CD4-positive, alpha-beta T cell treated with Interleukin-12 subunit alpha and Interleukin-12 subunit beta, for 1 hour (primary cell): ENCODE measurements around the gene CCDC43.
"Not testable (repeated sequence)": the region's sequence is repeated elsewhere in the genome, so short reads cannot be mapped to it uniquely, and the experiment has no call there.

Experiments
- DNase-seq: peaks from one replicate; pipeline ENCODE4 v3.0.0-alpha.2; 2020

CCDC43 gene

GRCh38 chr17:44689477-44690217 lies at the start of gene CCDC43:
CCDC43 (minus strand) TSS chr17:44689776; CDS start chr17:44689753, 23 bp downstream.
- peak; percentile 92 for DNase-seq

- DNase-seq: no peak
These were observed 48.8 kb upstream of the CCDC43 start for GRCh38 chr17:44738214-44738906.

GRCh38 chr17:44736551-44737240 lies 47.1 kb upstream of the CCDC43 start:
- no peak for DNase-seq

GRCh38 chr17:44734272-44734671 lies 44.7 kb upstream of the CCDC43 start:
- no peak for DNase-seq

- no peak for DNase-seq
These were observed 44.2 kb upstream of the CCDC43 start for GRCh38 chr17:44733753-44734152.

- DNase-seq: not testable (repeated sequence)
These were observed 36.5 kb upstream of the CCDC43 start for GRCh38 chr17:44726121-44726520.

GRCh38 chr17:44722254-44722653 lies 32.7 kb upstream of the CCDC43 start:
- DNase-seq: no peak

GRCh38 chr17:44719444-44719843 lies 29.9 kb upstream of the CCDC43 start:
- no peak for DNase-seq

GRCh38 chr17:44708401-44709263 lies 19.1 kb upstream of the CCDC43 start, which contains the start of gene DBF4B:
DBF4B (plus strand) TSS chr17:44708665; CDS start chr17:44708821, 156 bp downstream.
- peak; percentile 92 for DNase-seq

GRCh38 chr17:44707755-44708400 lies 18.3 kb upstream of the CCDC43 start:
- no peak for DNase-seq

GRCh38 chr17:44700288-44700687 lies 10.7 kb upstream of the CCDC43 start:
- not testable (repeated sequence) for DNase-seq

GRCh38 chr17:44693609-44694008 lies 4.0 kb upstream of the CCDC43 start:
- no peak for DNase-seq

- DNase-seq: peak; percentile 9
These were observed 1.2 kb upstream of the CCDC43 start for GRCh38 chr17:44690746-44691306.

GRCh38 chr17:44688675-44689476 lies 700 bp downstream of the CCDC43 start:
- DNase-seq: no peak

- no peak for DNase-seq
These were observed 1.4 kb downstream of the CCDC43 start for GRCh38 chr17:44688200-44688599.

- no peak for DNase-seq
These were observed 1.8 kb downstream of the CCDC43 start for GRCh38 chr17:44687756-44688155.

- DNase-seq: not testable (repeated sequence)
These were observed 6.3 kb downstream of the CCDC43 start for GRCh38 chr17:44683303-44683702.

GRCh38 chr17:44677136-44677535 lies 12.4 kb downstream of the CCDC43 start:
- DNase-seq: no peak

- no peak for DNase-seq
These were observed 15.7 kb downstream of the CCDC43 start for GRCh38 chr17:44673893-44674292.

GRCh38 chr17:44672479-44673093 lies 17.0 kb downstream of the CCDC43 start:
- DNase-seq: no peak
